ENCODE measurements around the gene WFDC1.

WFDC1 gene

GRCh38 chr16:84294531-84295142 is at the start of gene WFDC1:
WFDC1 (plus strand) TSS chr16:84294878; CDS start chr16:84294972, 94 bp downstream.
- in situ Hi-C loops (cut with HindIII; ENCODE audit: low sequenced_read_pairs), result loop anchor here (5.0 to 10.0 kb wide), 2 partner anchors 32 to 170 kb away; no protein-coding TSS in a partner anchor

GRCh38 chr16:84245956-84246678 is 48.6 kb upstream of the WFDC1 start:
- in situ Hi-C loops (cut with HindIII; ENCODE audit: low sequenced_read_pairs), result no loop called here

GRCh38 chr16:84246679-84247077 is 48.0 kb upstream of the WFDC1 start:
- in situ Hi-C loops (cut with HindIII; ENCODE audit: low sequenced_read_pairs), result no loop called here

- in situ Hi-C loops (cut with HindIII; ENCODE audit: low sequenced_read_pairs), result no loop called here
Observed at GRCh38 chr16:84247331-84247730, 47.3 kb upstream of the WFDC1 start.

- in situ Hi-C loops (cut with HindIII; ENCODE audit: low sequenced_read_pairs), result no loop called here
Observed at GRCh38 chr16:84247844-84248243, 46.8 kb upstream of the WFDC1 start.

- in situ Hi-C loops (cut with HindIII; ENCODE audit: low sequenced_read_pairs), result no loop called here
Observed at GRCh38 chr16:84252184-84252583, 42.5 kb upstream of the WFDC1 start.

- in situ Hi-C loops (cut with HindIII; ENCODE audit: low sequenced_read_pairs), result no loop called here
Observed at GRCh38 chr16:84253173-84253572, 41.5 kb upstream of the WFDC1 start.

GRCh38 chr16:84254062-84254461 is 40.6 kb upstream of the WFDC1 start:
- in situ Hi-C loops (cut with HindIII; ENCODE audit: low sequenced_read_pairs), result no loop called here

GRCh38 chr16:84255050-84255810 is 39.4 kb upstream of the WFDC1 start:
- in situ Hi-C loops (cut with HindIII; ENCODE audit: low sequenced_read_pairs), result no loop called here

GRCh38 chr16:84258266-84258665 is 36.4 kb upstream of the WFDC1 start:
- in situ Hi-C loops (cut with HindIII; ENCODE audit: low sequenced_read_pairs), result no loop called here

GRCh38 chr16:84259691-84260090 is 35.0 kb upstream of the WFDC1 start:
- in situ Hi-C loops (cut with HindIII; ENCODE audit: low sequenced_read_pairs), result loop anchor here (5.0 to 10.0 kb wide), 2 partner anchors 38 to 115 kb away; no protein-coding TSS in a partner anchor

- in situ Hi-C loops (cut with HindIII; ENCODE audit: low sequenced_read_pairs), result loop anchor here (5.0 to 10.0 kb wide), 2 partner anchors 36 to 114 kb away; no protein-coding TSS in a partner anchor
Observed at GRCh38 chr16:84260766-84261554, 33.7 kb upstream of the WFDC1 start.

- in situ Hi-C loops (cut with HindIII; ENCODE audit: low sequenced_read_pairs), result loop anchor here (5.0 to 10.0 kb wide), 2 partner anchors 35 to 113 kb away; no protein-coding TSS in a partner anchor
Observed at GRCh38 chr16:84262031-84262430, 32.6 kb upstream of the WFDC1 start.

- in situ Hi-C loops (cut with HindIII; ENCODE audit: low sequenced_read_pairs), result loop anchor here (5.0 to 10.0 kb wide), 2 partner anchors 34 to 112 kb away; no protein-coding TSS in a partner anchor
Observed at GRCh38 chr16:84262939-84263338, 31.7 kb upstream of the WFDC1 start.

GRCh38 chr16:84266451-84266850 is 28.2 kb upstream of the WFDC1 start:
- in situ Hi-C loops (cut with HindIII; ENCODE audit: low sequenced_read_pairs), result loop anchor here (10.0 kb wide), 1 partner anchor 108 kb away; no protein-coding TSS in a partner anchor

- in situ Hi-C loops (cut with HindIII; ENCODE audit: low sequenced_read_pairs), result loop anchor here (10.0 kb wide), 1 partner anchor 107 kb away; no protein-coding TSS in a partner anchor
Observed at GRCh38 chr16:84267380-84267779, 27.3 kb upstream of the WFDC1 start.

- in situ Hi-C loops (cut with HindIII; ENCODE audit: low sequenced_read_pairs), result loop anchor here (10.0 kb wide), 1 partner anchor 106 kb away; no protein-coding TSS in a partner anchor
Observed at GRCh38 chr16:84268291-84269040, 26.2 kb upstream of the WFDC1 start.

GRCh38 chr16:84270071-84270470 is 24.6 kb upstream of the WFDC1 start:
- in situ Hi-C loops (cut with HindIII; ENCODE audit: low sequenced_read_pairs), result no loop called here

- in situ Hi-C loops (cut with HindIII; ENCODE audit: low sequenced_read_pairs), result no loop called here
Observed at GRCh38 chr16:84270531-84270930, 24.1 kb upstream of the WFDC1 start.

GRCh38 chr16:84271037-84271436 is 23.6 kb upstream of the WFDC1 start:
- in situ Hi-C loops (cut with HindIII; ENCODE audit: low sequenced_read_pairs), result no loop called here
